T47D (cell line): ENCODE data around the gene RRM2.

Experiments
- DNase-seq, 2 experiments: peaks; one replicate each; pipeline versions ENCODE4 v3.0.0 to v3.0.0-alpha.2; 2011 to 2012; ENCODE audit warnings: low read depth in 1 of 2, low spot score in 1 of 2
- JUND ChIP-seq: IDR thresholded peaks from 2 replicates; pipeline ENCODE4 v1.6.1; 2012; ENCODE audit warnings: low read depth
- in situ Hi-C: cut with HindIII; loops from 2 replicates; pipeline ENCODE4 v1.10.0; 2016; ENCODE audit warnings: low sequenced_read_pairs, low pct_unique_long_range_greater_than_20kb

Gene RRM2

GRCh38 chr2:10179422-10179821 lies 56.9 kb downstream of the RRM2 start:
- no peak for TF ChIP-seq JUND
- DNase-seq: no peak
- in situ Hi-C loops: no loop called here

GRCh38 chr2:10180229-10180628 lies 57.7 kb downstream of the RRM2 start:
- no peak for DNase-seq
- in situ Hi-C loops: no loop called here

More at GRCh38 chr2:10180229-10180628, 57.7 kb downstream of the RRM2 start:
- TF ChIP-seq JUND: no peak
